Endothelial cell of umbilical vein (primary cell): ENCODE results near the gene HTRA1. TPM values are rescaled to one million over a fixed set of nuclear protein-coding genes. Genes with fewer than 3 reads are reported as not detected.

Experiments used
- BruUV-seq: library from RNA; stranded (reverse); fragments of 400-500 nt; replicated peaks from 2 replicates; lab custom pipeline; 2021; lab: Mats Ljungman, UMichigan
- CTCF ChIA-PET: fragments of 300-600, 350-600 bp; sonication (Branson Sonifier 250); formaldehyde crosslinking; loops from one replicate; lab custom pipeline; 2021; ENCODE audit warnings: antibody characterized with exemption, inconsistent platforms; lab: Charles Lee
- POLR2A ChIA-PET: fragments of 300-600, 350-600 bp; sonication (Branson Sonifier 250); formaldehyde crosslinking; loops from one replicate; lab custom pipeline; 2021; ENCODE audit warnings: antibody characterized with exemption, inconsistent platforms; lab: Charles Lee
- DNase-seq: peaks from one replicate; pipeline ENCODE4 v3.0.0-alpha.2; 2011; ENCODE audit warnings: low read depth, low spot score
- FAIRE-seq: peaks from 2 replicates; lab custom pipeline; 2011; peaks lifted over from hg19 to GRCh38; lab: Jason Lieb, UNC
- H2AFZ ChIP-seq: 2 replicates; pipeline ENCODE4 v1.6.0; 2012; ENCODE audit warnings: low read depth, low read length, control low read depth, inconsistent platforms
- H3K27ac ChIP-seq: 2 replicates; pipeline ENCODE4 v1.5.1; 2011; ENCODE audit warnings: low read depth, mild to moderate bottlenecking, control low read depth, low read length, moderate library complexity; ENCODE audit not compliant: insufficient read depth
- H3K27me3 ChIP-seq, 2 experiments: 2 replicates each; pipeline versions ENCODE4 v1.6.0 to v1.6.1; 2011; ENCODE audit warnings: low read length in 2 of 2, mixed read lengths in 1 of 2; ENCODE audit not compliant: control insufficient read depth in 2 of 2, insufficient read depth in 2 of 2
- H3K36me3 ChIP-seq, 2 experiments: 2 replicates in 1 of 2; 3 replicates in 1 of 2; pipeline ENCODE4 v1.5.1; 2011; ENCODE audit warnings: low read length in 2 of 2, mild to moderate bottlenecking in 1 of 2, moderate library complexity in 1 of 2; ENCODE audit not compliant: control insufficient read depth in 2 of 2, insufficient read depth in 2 of 2; ENCODE audit errors: extremely low read depth in 1 of 2
- H3K4me1 ChIP-seq: 3 replicates; pipeline ENCODE4 v1.5.1; 2011; ENCODE audit warnings: mild to moderate bottlenecking, low read length; ENCODE audit not compliant: control insufficient read depth, insufficient read depth; ENCODE audit errors: extremely low read depth
- H3K4me2 ChIP-seq: 2 replicates; pipeline ENCODE4 v1.6.1; 2011; ENCODE audit warnings: low read length, control low read depth, mixed read lengths; ENCODE audit not compliant: insufficient read depth
- H3K4me3 ChIP-seq, 3 experiments: fragments of 200-600 bp in 1 of 3; sonication (generic), shearing (Covaris generic) in 1 of 3; replicated peaks in 1 of 3; 2 replicates each; pipeline ENCODE4 v1.5.1; 2011 to 2016; ENCODE audit warnings: control low read depth in 3 of 3, low read length in 3 of 3, mild to moderate bottlenecking in 2 of 3, inconsistent platforms in 1 of 3, low read depth in 1 of 3, moderate library complexity in 1 of 3; ENCODE audit not compliant: insufficient read depth in 1 of 3
- H3K79me2 ChIP-seq: 2 replicates; pipeline ENCODE4 v1.6.0; 2012; ENCODE audit warnings: low read length, inconsistent platforms; ENCODE audit not compliant: control insufficient read depth, insufficient read depth
- H3K9ac ChIP-seq: replicated peaks from 2 replicates; pipeline ENCODE3; 2011; ENCODE audit warnings: low read length, control low read depth; ENCODE audit not compliant: insufficient read depth; ENCODE audit errors: extremely low read depth
- H3K9me1 ChIP-seq: replicated peaks from 3 replicates; pipeline ENCODE4 v1.6.0; 2011; ENCODE audit warnings: mild to moderate bottlenecking, low read length; ENCODE audit not compliant: control insufficient read depth, insufficient read depth; ENCODE audit errors: extremely low read depth
- H3K9me3 ChIP-seq: replicated peaks from 2 replicates; pipeline ENCODE4 v1.5.1; 2012; ENCODE audit warnings: low read length, inconsistent platforms; ENCODE audit not compliant: control insufficient read depth, insufficient read depth
- H4K20me1 ChIP-seq: replicated peaks from 2 replicates; pipeline ENCODE3; 2011; ENCODE audit warnings: mild to moderate bottlenecking, low read length; ENCODE audit not compliant: control insufficient read depth, insufficient read depth; ENCODE audit errors: extremely low read depth
- EZH2 ChIP-seq: IDR thresholded peaks from 2 replicates; pipeline ENCODE4 v1.6.1; 2012; ENCODE audit warnings: borderline replicate concordance, low read depth, mild to moderate bottlenecking, moderate library complexity, low read length, inconsistent platforms; ENCODE audit not compliant: severe bottlenecking
- FOS ChIP-seq: IDR thresholded peaks from 2 replicates; pipeline ENCODE4 v1.6.1; 2011; ENCODE audit warnings: mild to moderate bottlenecking, low read length, moderate library complexity, borderline replicate concordance; ENCODE audit not compliant: insufficient read depth
- GATA2 ChIP-seq: IDR thresholded peaks from 2 replicates; pipeline ENCODE4 v1.7.0; 2011; ENCODE audit warnings: low read depth, mild to moderate bottlenecking, moderate library complexity, mixed read lengths, low read length; ENCODE audit not compliant: insufficient read length, insufficient read depth
- JUN ChIP-seq: IDR thresholded peaks from 2 replicates; pipeline ENCODE4 v1.6.1; 2011; ENCODE audit warnings: borderline replicate concordance, low read depth; ENCODE audit not compliant: insufficient read length, insufficient read depth
- MYC ChIP-seq: IDR thresholded peaks from one replicate; pipeline ENCODE4 v1.6.1; 2011; ENCODE audit warnings: mild to moderate bottlenecking, low read depth, low read length
- POLR2A ChIP-seq: IDR thresholded peaks from 2 replicates; pipeline ENCODE4 v1.6.1; 2012; ENCODE audit warnings: low read depth, mild to moderate bottlenecking, control low read depth, low read length
- POLR2AphosphoS5 ChIP-seq: IDR thresholded peaks from 2 replicates; pipeline ENCODE4 v1.6.1; 2012; ENCODE audit warnings: low read depth, mild to moderate bottlenecking, control low read depth, low read length, moderate library complexity; ENCODE audit not compliant: insufficient read depth
- dilution Hi-C: fragments of 300-500 bp; cut with MboI; formaldehyde crosslinking; loops from one replicate; pipeline ENCODE4 v1.15.0; 2019; ENCODE audit warnings: low sequenced_read_pairs; ENCODE audit not compliant: extremely low pct_ligation_motif_present
- intact Hi-C: fragments of 100-400 bp; cut with micrococcal nuclease; formaldehyde crosslinking; loops from one replicate; pipeline ENCODE4 v1.10.0; 2022
- polyA plus RNA-seq, 4 experiments: library from polyadenylated mRNA; depleted of rRNA in 3 of 4; stranded (reverse) in 3 of 4; unstranded in 1 of 4; fragments of >200 nt; gene quantifications; 2 replicates each; pipeline versions ENCODE4 v1.2.1 to v1.2.3, GENCODE V29; 2011 to 2012; ENCODE audit warnings: missing spikeins in 1 of 4
- total RNA-seq: library from RNA; stranded (reverse); gene quantifications from 2 replicates; pipeline ENCODE4 v1.2.3, GENCODE V29; 2021
- TF ChIP-seq, protein P1 (sequence below), 2 donors: IDR thresholded peaks; 1 replicate in 1 of 2; 2 replicates in 1 of 2; pipeline ENCODE4 v1.5.1; 2011; ENCODE audit warnings: low read length in 2 of 2, mild to moderate bottlenecking in 2 of 2, moderate library complexity in 2 of 2, control low read depth in 1 of 2, inconsistent platforms in 1 of 2, low read depth in 1 of 2; ENCODE audit not compliant: insufficient read depth in 1 of 2; ENCODE audit errors: extremely low read depth in 1 of 2
- TF ChIP-seq, protein P2 (sequence below): IDR thresholded peaks from 2 replicates; pipeline ENCODE4 v1.6.1; 2011; ENCODE audit not compliant: insufficient read depth, insufficient read length

Gene HTRA1
- total and polyA plus RNA-seq, 2 donors (not counting 3 experiments of a cell fraction or from before 2014, with no cell fraction given), result 192 to 270 TPM

- H3K79me2 ChIP-seq, result peaks cover 13% of the 10 kb centered on the region
- intact Hi-C loops (loop anchor here (10.0 kb wide), 1 partner anchor 1951 kb away; the partner anchor contains the start of gene OAT), dilution Hi-C loops (no loop called here)
- H3K4me1 ChIP-seq, result peaks cover 21% of the 10 kb centered on the region
- BruUV-seq, result no TSS peak
- H3K9ac ChIP-seq, result no peak overlapping the region
- no peak overlapping the region for H3K4me2 ChIP-seq
- no peaks in the 10 kb centered on the region for H3K36me3 ChIP-seq
- no peaks in the 10 kb centered on the region for H4K20me1 ChIP-seq
- FAIRE-seq, result no peak
- DNase-seq, result no peak
- POLR2A ChIA-PET, result no interaction called here
- CTCF ChIA-PET, result interaction anchor here (1.3 to 3.0 kb wide), 2 partner anchors 40 to 101 kb away, joined by 4 to 15 read pairs; no protein-coding TSS in a partner anchor
- no peaks in the 10 kb centered on the region for H3K9me1 ChIP-seq
- H3K4me3 ChIP-seq, result no peak overlapping the region
- TF ChIP-seq EZH2 (no peak), JUN (no peak), GATA2 (no peak), FOS (no peak), MYC (no peak), POLR2A (no peak), POLR2AphosphoS5 (no peak)
- TF ChIP-seq, protein P1, sequence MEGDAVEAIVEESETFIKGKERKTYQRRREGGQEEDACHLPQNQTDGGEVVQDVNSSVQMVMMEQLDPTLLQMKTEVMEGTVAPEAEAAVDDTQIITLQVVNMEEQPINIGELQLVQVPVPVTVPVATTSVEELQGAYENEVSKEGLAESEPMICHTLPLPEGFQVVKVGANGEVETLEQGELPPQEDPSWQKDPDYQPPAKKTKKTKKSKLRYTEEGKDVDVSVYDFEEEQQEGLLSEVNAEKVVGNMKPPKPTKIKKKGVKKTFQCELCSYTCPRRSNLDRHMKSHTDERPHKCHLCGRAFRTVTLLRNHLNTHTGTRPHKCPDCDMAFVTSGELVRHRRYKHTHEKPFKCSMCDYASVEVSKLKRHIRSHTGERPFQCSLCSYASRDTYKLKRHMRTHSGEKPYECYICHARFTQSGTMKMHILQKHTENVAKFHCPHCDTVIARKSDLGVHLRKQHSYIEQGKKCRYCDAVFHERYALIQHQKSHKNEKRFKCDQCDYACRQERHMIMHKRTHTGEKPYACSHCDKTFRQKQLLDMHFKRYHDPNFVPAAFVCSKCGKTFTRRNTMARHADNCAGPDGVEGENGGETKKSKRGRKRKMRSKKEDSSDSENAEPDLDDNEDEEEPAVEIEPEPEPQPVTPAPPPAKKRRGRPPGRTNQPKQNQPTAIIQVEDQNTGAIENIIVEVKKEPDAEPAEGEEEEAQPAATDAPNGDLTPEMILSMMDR (IDR thresholded peaks at IDR 0.05; ENCODE audit: extremely low read depth in 1 of 2, insufficient read depth in 1 of 2, low read depth in 1 of 2, low read length in 2 of 2), result no peak
- TF ChIP-seq, protein P2, sequence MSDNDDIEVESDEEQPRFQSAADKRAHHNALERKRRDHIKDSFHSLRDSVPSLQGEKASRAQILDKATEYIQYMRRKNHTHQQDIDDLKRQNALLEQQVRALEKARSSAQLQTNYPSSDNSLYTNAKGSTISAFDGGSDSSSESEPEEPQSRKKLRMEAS, result no peak
- H3K27me3 ChIP-seq, result no peaks in the 10 kb centered on the region
- no peak overlapping the region for H2AFZ ChIP-seq
- no peaks in the 10 kb centered on the region for H3K9me3 ChIP-seq
- no peak overlapping the region for H3K27ac ChIP-seq
These were observed 2.8 kb downstream of the HTRA1 start for GRCh38 chr10:122464250-122464510.
